B cell (primary cell): ENCODE results near the gene SKP1. TPM values are rescaled to one million over a fixed set of nuclear protein-coding genes. Genes with fewer than 3 reads are reported as not detected.

Source experiments
- ATAC-seq: fragments of 200-7000 bp; cut with Tn5 transposase; one replicate; pipeline ENCODE4 v1.10.0; 2021; ENCODE audit warnings: low read depth, mild to moderate bottlenecking, moderate number of reproducible peaks, moderate library complexity
- CTCF ChIA-PET: fragments of 350-600 bp; sonication (Branson Sonifier 250); formaldehyde crosslinking; loops from one replicate; lab custom pipeline; 2021; ENCODE audit warnings: antibody characterized with exemption, inconsistent platforms; lab: Charles Lee
- POLR2A ChIA-PET: fragments of 350-600 bp; sonication (Branson Sonifier 250); formaldehyde crosslinking; loops from one replicate; lab custom pipeline; 2021; ENCODE audit warnings: antibody characterized with exemption; lab: Charles Lee
- DNase-seq: peaks from one replicate; pipeline ENCODE4 v3.0.0; 2013
- H2AFZ ChIP-seq: 2 replicates; pipeline ENCODE4 v1.6.1; 2012; ENCODE audit warnings: mild to moderate bottlenecking, low read depth, low read length; ENCODE audit not compliant: insufficient read depth, poor library complexity, severe bottlenecking
- H3K27ac ChIP-seq, 2 donors: 1 replicate in 1 of 2; 2 replicates in 1 of 2; pipeline ENCODE4 v1.5.1; 2012 to 2013; ENCODE audit warnings: low read length in 2 of 2, mild to moderate bottlenecking in 2 of 2, moderate library complexity in 1 of 2
- H3K27me3 ChIP-seq, 4 experiments: fragments of 200-600 bp in 1 of 4; sonication (generic) in 1 of 4; replicated peaks in 1 of 4; 1 replicate in 2 of 4; 2 replicates in 2 of 4; pipeline versions ENCODE4 v1.6.1 to v1.7.0; 2013 to 2016; ENCODE audit warnings: low read length in 3 of 4, mild to moderate bottlenecking in 2 of 4, mixed read lengths in 1 of 4, moderate library complexity in 1 of 4; ENCODE audit not compliant: insufficient read depth in 4 of 4, control insufficient read depth in 3 of 4; ENCODE audit errors: control extremely low read depth in 1 of 4
- H3K36me3 ChIP-seq, 2 experiments: replicated peaks in 1 of 2; 1 replicate in 1 of 2; 2 replicates in 1 of 2; pipeline versions ENCODE4 v1.6.1 to v1.7.1; 2013; ENCODE audit warnings: low read length in 1 of 2; ENCODE audit not compliant: insufficient read depth in 2 of 2, control insufficient read depth in 1 of 2; ENCODE audit errors: control extremely low read depth in 1 of 2, extremely low read depth in 1 of 2
- H3K4me1 ChIP-seq, 2 donors: fragments of 200-600 bp in 1 of 2; sonication (generic) in 1 of 2; 1 replicate in 1 of 2; 2 replicates in 1 of 2; pipeline versions ENCODE4 v1.5.1 to v1.6.1; 2013 to 2017; ENCODE audit warnings: low read length in 2 of 2; ENCODE audit not compliant: control insufficient read depth in 2 of 2, insufficient read depth in 2 of 2
- H3K4me2 ChIP-seq: replicated peaks from 2 replicates; pipeline ENCODE3; 2012; ENCODE audit warnings: mild to moderate bottlenecking, low read depth, low read length; ENCODE audit not compliant: poor library complexity, severe bottlenecking
- H3K4me3 ChIP-seq, 5 experiments: fragments of 200-600 bp in 1 of 5; sonication (generic) in 1 of 5; 1 replicate in 3 of 5; 2 replicates in 2 of 5; pipeline versions ENCODE4 v1.5.1 to v1.7.0; 2011 to 2016; ENCODE audit warnings: low read length in 4 of 5, mild to moderate bottlenecking in 4 of 5, low read depth in 2 of 5, control low read depth in 1 of 5, moderate library complexity in 1 of 5; ENCODE audit not compliant: insufficient read depth in 1 of 5; ENCODE audit errors: control extremely low read depth in 1 of 5, extremely low read depth in 1 of 5
- H3K79me2 ChIP-seq: fragments of 200-600 bp; sonication (generic); one replicate; pipeline ENCODE4 v1.6.0; 2016; ENCODE audit warnings: low read length; ENCODE audit not compliant: control insufficient read depth, insufficient read depth
- H3K9ac ChIP-seq: fragments of 200-600 bp; sonication (generic); 2 replicates; pipeline ENCODE4 v1.6.1; 2017; ENCODE audit warnings: mild to moderate bottlenecking, low read length, moderate library complexity
- H3K9me3 ChIP-seq, 3 donors: one replicate each; pipeline versions ENCODE4 v1.6.1 to v1.7.1; 2013; ENCODE audit warnings: low read length in 2 of 3; ENCODE audit not compliant: control insufficient read depth in 2 of 3, insufficient read depth in 1 of 3; ENCODE audit errors: control extremely low read depth in 1 of 3
- H4K20me1 ChIP-seq: 2 replicates; pipeline ENCODE4 v1.6.0; 2012; ENCODE audit warnings: mild to moderate bottlenecking, low read length; ENCODE audit not compliant: insufficient read depth, control insufficient read depth, poor library complexity, severe bottlenecking
- H3K27ac Mint-ChIP-seq: one replicate; pipeline ENCODE4 v1.8.0; 2021; ENCODE audit warnings: mixed read lengths
- H3K27me3 Mint-ChIP-seq: one replicate; pipeline ENCODE4 v1.8.0; 2021; ENCODE audit warnings: mixed read lengths
- H3K4me1 Mint-ChIP-seq: one replicate; pipeline ENCODE4 v1.8.0; 2021; ENCODE audit warnings: mixed read lengths
- H3K4me3 Mint-ChIP-seq: one replicate; pipeline ENCODE4 v1.8.0; 2021; ENCODE audit warnings: mixed read lengths
- H3K9me3 Mint-ChIP-seq: one replicate; pipeline ENCODE4 v1.8.0; 2022; ENCODE audit warnings: mixed read lengths; ENCODE audit not compliant: insufficient read depth
- CTCF ChIP-seq: fragments of 200-600 bp; IDR thresholded peaks from one replicate; pipeline ENCODE4 v1.8.0; 2022; ENCODE audit warnings: antibody characterized with exemption, mild to moderate bottlenecking
- EZH2 ChIP-seq: IDR thresholded peaks from 2 replicates; pipeline ENCODE4 v1.6.1; 2012; ENCODE audit warnings: borderline replicate concordance, low read depth, mild to moderate bottlenecking, moderate library complexity, low read length; ENCODE audit not compliant: insufficient read depth, poor library complexity, severe bottlenecking
- WGBS: methylation state at CpG from one replicate; pipeline ENCODE4 v1.1.5; 2013; ENCODE audit warnings: missing lambda C conversion rate; ENCODE audit not compliant: insufficient coverage; 5-methylcytosine and 5-hydroxymethylcytosine counted together
- intact Hi-C: fragments of 100-400 bp; cut with micrococcal nuclease; formaldehyde crosslinking; loops from one replicate; pipeline ENCODE4 v1.10.0; 2022
- polyA plus RNA-seq: library from polyadenylated mRNA; depleted of rRNA; stranded (reverse); fragments of >200 nt; gene quantifications from 2 replicates; pipeline ENCODE4 v1.2.3, GENCODE V29; 2012
- total RNA-seq, 2 donors: library from RNA; stranded (reverse); fragments of 120-200 nt in 1 of 2; gene quantifications; 1 replicate in 1 of 2; 2 replicates in 1 of 2; pipeline versions ENCODE4 v1.2.3 to v1.2.4, GENCODE V29; 2013 to 2022

Gene SKP1
- total and polyA plus RNA-seq, 2 donors (not counting 1 experiment from before 2014, with no cell fraction given), result 108 to 186 TPM

- CTCF ChIA-PET, result interaction anchor here (0.6 to 8.4 kb wide), 31 partner anchors 9 to 721 kb away, joined by 3 to 120 read pairs (median 4); partner anchors contain the start of genes CAMLG, PCBD2 and PPP2CA
- H3K27me3 Mint-ChIP-seq, result no peaks in the 10 kb centered on the region
- peak; percentile 83 for DNase-seq
- H3K4me3 Mint-ChIP-seq, result no peak overlapping the region
- peaks cover 5% of the 10 kb centered on the region for H3K4me1 Mint-ChIP-seq
- H3K27ac ChIP-seq, result no peak overlapping the region
- WGBS, result 72% methylated on average over 10 of the region's 11 CpGs
- no peak overlapping the region for H3K4me2 ChIP-seq
- POLR2A ChIA-PET, result interaction anchor here (1.2 kb wide), 1 partner anchor 42 kb away, joined by 3 read pairs; the partner anchor contains the start of gene PPP2CA
- no peak overlapping the region for H3K9ac ChIP-seq
- intact Hi-C loops, result loop anchor here (1.0 kb wide), 2 partner anchors 105 to 402 kb away; no protein-coding TSS in a partner anchor
- no peak overlapping the region for H3K27ac Mint-ChIP-seq
- ATAC-seq, result peak; percentile 99
- H3K4me1 ChIP-seq, result peaks cover 0 to 6% of the 10 kb centered on the region in 2 donors
- no peaks in the 10 kb centered on the region for H3K36me3 ChIP-seq
- H3K79me2 ChIP-seq, result no peaks in the 10 kb centered on the region
- no peaks in the 10 kb centered on the region for H4K20me1 ChIP-seq
- no peaks in the 10 kb centered on the region for H3K9me3 Mint-ChIP-seq
- H3K4me3 ChIP-seq, result no peak overlapping the region
- no peak overlapping the region for H2AFZ ChIP-seq
- H3K27me3 ChIP-seq, result no peaks in the 10 kb centered on the region
- TF ChIP-seq EZH2 (no peak), CTCF (peak; percentile 96)
- H3K9me3 ChIP-seq, result no peaks in the 10 kb centered on the region
These were observed 7.7 kb upstream of the SKP1 start for GRCh38 chr5:134184155-134185135.

GRCh38 chr5:134183481-134183880 lies 6.7 kb upstream of the SKP1 start:
- intact Hi-C loops, result no loop called here
- TF ChIP-seq EZH2, result no peak
- TF ChIP-seq CTCF, result no peak
- no peaks in the 10 kb centered on the region for H3K36me3 ChIP-seq
- H3K4me1 Mint-ChIP-seq, result peaks cover 5% of the 10 kb centered on the region
- H2AFZ ChIP-seq, result no peak overlapping the region
- H3K9me3 ChIP-seq, result no peaks in the 10 kb centered on the region
- no peak overlapping the region for H3K27ac ChIP-seq
- no peaks in the 10 kb centered on the region for H3K79me2 ChIP-seq
- DNase-seq, result no peak
- POLR2A ChIA-PET, result interaction anchor here (1.2 kb wide), 1 partner anchor 43 kb away, joined by 3 read pairs; the partner anchor contains the start of gene PPP2CA
- no peaks in the 10 kb centered on the region for H3K27me3 ChIP-seq
- no peaks in the 10 kb centered on the region for H3K9me3 Mint-ChIP-seq
- no peaks in the 10 kb centered on the region for H4K20me1 ChIP-seq
- H3K4me2 ChIP-seq, result no peak overlapping the region
- H3K4me3 Mint-ChIP-seq, result no peak overlapping the region
- H3K27me3 Mint-ChIP-seq, result no peaks in the 10 kb centered on the region
- H3K4me1 ChIP-seq, result peaks cover 0 to 6% of the 10 kb centered on the region in 2 donors
- CTCF ChIA-PET, result interaction anchor here (0.6 to 8.4 kb wide), 23 partner anchors 10 to 701 kb away, joined by 3 to 120 read pairs (median 6); partner anchors contain the start of gene PPP2CA
- no peak overlapping the region for H3K4me3 ChIP-seq
- no peak for ATAC-seq
- H3K27ac Mint-ChIP-seq, result no peak overlapping the region
- H3K9ac ChIP-seq, result no peak overlapping the region
